ENCODE results near the gene SMIM31.

Gene SMIM31

GRCh38 chr4:164828955-164829354 is 75.0 kb downstream of the SMIM31 start:
- H3K27me3 ChIP-seq (ENCODE audit: control insufficient read depth in 1 of 2, insufficient read depth in 2 of 2, low read length in 2 of 2): no peaks in the 10 kb centered on the region
- no peaks in the 10 kb centered on the region for H3K4me1 ChIP-seq (ENCODE audit: insufficient read depth, low read length)
- H3K4me3 ChIP-seq (ENCODE audit: low read depth in 1 of 2, low read length in 2 of 2): no peak overlapping the region
- no peaks in the 10 kb centered on the region for H3K9me3 ChIP-seq (ENCODE audit: low read length)
- no peak overlapping the region for H3K9ac ChIP-seq (ENCODE audit: low read length)
- H3K36me3 ChIP-seq (ENCODE audit: insufficient read depth, low read length): no peaks in the 10 kb centered on the region
- no peak overlapping the region for H3K27ac ChIP-seq (ENCODE audit: low read depth, low read length)

GRCh38 chr4:164846566-164846965 is 92.6 kb downstream of the SMIM31 start:
- Histone ChIP-seq H3K27me3 (ENCODE audit: control insufficient read depth in 1 of 2, insufficient read depth in 2 of 2, low read length in 2 of 2) (no peaks in the 10 kb centered on the region), H3K27ac (ENCODE audit: low read depth, low read length) (no peak overlapping the region)

GRCh38 chr4:164847016-164847415 is 93.1 kb downstream of the SMIM31 start:
- no peak overlapping the region for H3K4me3 ChIP-seq (ENCODE audit: low read depth in 1 of 2, low read length in 2 of 2)
- H3K36me3 ChIP-seq (ENCODE audit: insufficient read depth, low read length): no peaks in the 10 kb centered on the region
- no peaks in the 10 kb centered on the region for H3K9me3 ChIP-seq (ENCODE audit: low read length)
- H3K9ac ChIP-seq (ENCODE audit: low read length): no peak overlapping the region
- no peaks in the 10 kb centered on the region for H3K4me1 ChIP-seq (ENCODE audit: insufficient read depth, low read length)
- no peak overlapping the region for H3K27ac ChIP-seq (ENCODE audit: low read depth, low read length)
- H3K27me3 ChIP-seq (ENCODE audit: control insufficient read depth in 1 of 2, insufficient read depth in 2 of 2, low read length in 2 of 2): no peaks in the 10 kb centered on the region

More at GRCh38 chr4:164846566-164846965, 92.6 kb downstream of the SMIM31 start:
- Histone ChIP-seq H3K9ac (ENCODE audit: low read length) (no peak overlapping the region), H3K9me3 (ENCODE audit: low read length) (no peaks in the 10 kb centered on the region), H3K4me3 (ENCODE audit: low read depth in 1 of 2, low read length in 2 of 2) (no peak overlapping the region), H3K36me3 (ENCODE audit: insufficient read depth, low read length) (no peaks in the 10 kb centered on the region), H3K4me1 (ENCODE audit: insufficient read depth, low read length) (no peaks in the 10 kb centered on the region)

GRCh38 chr4:164847967-164848649 is 94.2 kb downstream of the SMIM31 start:
- no peak overlapping the region for H3K27ac ChIP-seq (ENCODE audit: low read depth, low read length)
- no peak overlapping the region for H3K9ac ChIP-seq (ENCODE audit: low read length)
- no peaks in the 10 kb centered on the region for H3K9me3 ChIP-seq (ENCODE audit: low read length)
- H3K4me1 ChIP-seq (ENCODE audit: insufficient read depth, low read length): no peaks in the 10 kb centered on the region
- H3K27me3 ChIP-seq (ENCODE audit: control insufficient read depth in 1 of 2, insufficient read depth in 2 of 2, low read length in 2 of 2): no peaks in the 10 kb centered on the region
- no peaks in the 10 kb centered on the region for H3K36me3 ChIP-seq (ENCODE audit: insufficient read depth, low read length)
- no peak overlapping the region for H3K4me3 ChIP-seq (ENCODE audit: low read depth in 1 of 2, low read length in 2 of 2)
